GM12875 (cell line): ENCODE measurements around the gene NENF.

ENCODE experiments used
- H3K4me3 ChIP-seq: one replicate; pipeline ENCODE4 v1.5.1; 2011; ENCODE audit warnings: low read depth, low read length, control low read depth
- CTCF ChIP-seq: IDR thresholded peaks from 2 replicates; pipeline ENCODE4 v1.5.1; 2011; ENCODE audit warnings: low read depth, mild to moderate bottlenecking, control low read depth, inconsistent platforms, low read length, moderate library complexity, borderline replicate concordance; ENCODE audit not compliant: insufficient read depth

The NENF gene

DNA sequence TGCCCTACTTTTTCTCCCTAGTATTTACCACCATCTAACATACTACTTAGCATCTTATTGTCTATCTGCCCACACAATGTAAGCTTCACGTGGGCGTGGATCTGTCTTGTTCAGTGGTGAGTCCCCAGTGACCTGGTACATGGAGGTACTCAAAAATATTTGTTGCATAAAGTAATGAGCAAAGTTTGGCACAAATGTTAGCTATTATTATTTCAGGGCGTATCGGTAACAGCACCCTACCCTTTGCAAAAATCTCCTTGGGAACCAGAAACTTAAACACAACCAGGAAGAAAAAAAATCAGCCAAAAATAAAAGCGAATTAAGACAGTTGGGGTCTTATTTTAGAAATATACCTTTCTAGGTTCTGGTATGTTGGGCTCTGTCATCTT lies 454 bp upstream of the NENF start:
- TF ChIP-seq CTCF: no peak
- H3K4me3 ChIP-seq: peak overlapping the region; percentile 70

GRCh38 chr1:212433577-212434462 lies 1.1 kb downstream of the NENF start:
- H3K4me3 ChIP-seq: peak overlapping the region; percentile 70
- TF ChIP-seq CTCF: no peak

GRCh38 chr1:212434992-212435391 lies 2.3 kb downstream of the NENF start:
- TF ChIP-seq CTCF: no peak
- H3K4me3 ChIP-seq: no peak overlapping the region

GRCh38 chr1:212437179-212437798 lies 4.6 kb downstream of the NENF start:
- no peak overlapping the region for H3K4me3 ChIP-seq
- no peak for TF ChIP-seq CTCF

GRCh38 chr1:212438831-212439237 lies 6.1 kb downstream of the NENF start:
- no peak for TF ChIP-seq CTCF
- H3K4me3 ChIP-seq: no peak overlapping the region

GRCh38 chr1:212440419-212440818 lies 7.7 kb downstream of the NENF start:
- TF ChIP-seq CTCF: no peak
- no peak overlapping the region for H3K4me3 ChIP-seq

DNA sequence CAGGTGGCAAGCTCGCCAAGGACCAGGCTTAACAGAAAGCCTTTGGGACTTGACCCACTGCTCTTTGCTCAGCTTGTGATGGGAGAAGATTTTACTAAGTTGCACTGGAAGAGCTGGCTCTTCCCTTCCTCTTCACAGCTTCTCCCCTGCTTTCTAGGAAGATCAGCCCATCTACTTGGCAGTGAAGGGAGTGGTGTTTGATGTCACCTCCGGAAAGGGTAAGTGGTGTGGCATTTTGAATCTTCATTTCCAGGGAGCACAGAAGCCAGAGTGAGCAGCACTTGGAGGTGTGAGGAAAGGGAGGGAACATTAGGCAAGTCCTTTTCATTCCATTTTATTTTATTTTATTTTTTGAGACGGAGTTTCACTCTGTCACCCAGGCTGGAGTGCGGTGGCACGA lies 9.7 kb downstream of the NENF start:
- TF ChIP-seq CTCF: no peak
- H3K4me3 ChIP-seq: no peak overlapping the region
